A204.1 (cell line): ENCODE results near the gene ABAT.

Source experiments
- FAIRE-seq: peaks from 2 replicates; lab custom pipeline; 2012; peaks lifted over from hg19 to GRCh38; lab: Jason Lieb, UNC

Gene ABAT

GRCh38 chr16:8674413-8675022 is at the start of gene ABAT:
Gene ABAT (plus strand): TSS chr16:8674617. CDS start chr16:8735740, 61,123 bp downstream.
- FAIRE-seq, result no peak

GRCh38 chr16:8625491-8626087 is 48.8 kb upstream of the ABAT start:
- no peak for FAIRE-seq

GRCh38 chr16:8626946-8627345 is 47.5 kb upstream of the ABAT start:
- FAIRE-seq, result no peak

- no peak for FAIRE-seq
These were observed 47.0 kb upstream of the ABAT start for GRCh38 chr16:8627456-8627855.

- no peak for FAIRE-seq
These were observed 45.3 kb upstream of the ABAT start for GRCh38 chr16:8628981-8629725.

GRCh38 chr16:8630255-8630953 is 44.0 kb upstream of the ABAT start:
- FAIRE-seq, result no peak

- FAIRE-seq, result no peak
These were observed 43.0 kb upstream of the ABAT start for GRCh38 chr16:8631373-8631772.

GRCh38 chr16:8631818-8632465 is 42.5 kb upstream of the ABAT start:
- no peak for FAIRE-seq

GRCh38 chr16:8632675-8633182 is 41.7 kb upstream of the ABAT start:
- no peak for FAIRE-seq

- FAIRE-seq, result no peak
These were observed 39.3 kb upstream of the ABAT start for GRCh38 chr16:8634991-8635736.

GRCh38 chr16:8639694-8640093 is 34.7 kb upstream of the ABAT start:
- no peak for FAIRE-seq

- FAIRE-seq, result no peak
These were observed 32.7 kb upstream of the ABAT start for GRCh38 chr16:8641671-8642070.

GRCh38 chr16:8642146-8642545 is 32.3 kb upstream of the ABAT start:
- no peak for FAIRE-seq

GRCh38 chr16:8644211-8645140 is 29.9 kb upstream of the ABAT start:
- no peak for FAIRE-seq

- no peak for FAIRE-seq
These were observed 29.3 kb upstream of the ABAT start for GRCh38 chr16:8645141-8645521.

- no peak for FAIRE-seq
These were observed 28.6 kb upstream of the ABAT start for GRCh38 chr16:8645831-8646230.

- FAIRE-seq, result no peak
These were observed 27.9 kb upstream of the ABAT start for GRCh38 chr16:8646326-8647053.

- no peak for FAIRE-seq
These were observed 26.6 kb upstream of the ABAT start for GRCh38 chr16:8647721-8648318.

- no peak for FAIRE-seq
These were observed 25.5 kb upstream of the ABAT start for GRCh38 chr16:8648877-8649276.
